HEK293 (cell line): ENCODE results near the gene CCER1.

ENCODE experiments used
- CTCF ChIA-PET: fragments of 350-600 bp; formaldehyde crosslinking; extraction: SDS; loops from one replicate; lab custom pipeline; 2021; ENCODE audit warnings: antibody characterized with exemption; lab: Yijun Ruan, JAX
- POLR2A ChIA-PET: fragments of 300-600 bp; formaldehyde crosslinking; extraction: SDS; loops from one replicate; lab custom pipeline; 2020; ENCODE audit warnings: antibody characterized with exemption, inconsistent platforms; lab: Yijun Ruan, JAX
- H3K27ac ChIP-seq: fragments of 200-500 bp; sonication (Bioruptor generic); 2 replicates; pipeline ENCODE4 v1.5.1; 2014; ENCODE audit warnings: low read depth, low read length, control low read depth, inconsistent platforms; ENCODE audit errors: extremely low read depth
- H3K36me3 ChIP-seq, 2 experiments: fragments of 200-500 bp in 1 of 2; sonication (Bioruptor generic) in 1 of 2; 1 replicate in 1 of 2; 2 replicates in 1 of 2; pipeline ENCODE4 v1.5.1; 2014 to 2017; ENCODE audit warnings: inconsistent platforms in 2 of 2, low read length in 2 of 2; ENCODE audit not compliant: control insufficient read depth in 2 of 2, insufficient read depth in 1 of 2
- H3K4me1 ChIP-seq: fragments of 200-500 bp; sonication (Bioruptor generic); 2 replicates; pipeline ENCODE4 v1.5.1; 2014; ENCODE audit warnings: mild to moderate bottlenecking, low read length, inconsistent platforms; ENCODE audit not compliant: control insufficient read depth, insufficient read depth
- H3K4me3 ChIP-seq: 2 replicates; pipeline ENCODE4 v1.5.1; 2011; ENCODE audit warnings: low read depth, mild to moderate bottlenecking, control low read depth, low read length, moderate library complexity
- H3K9me3 ChIP-seq: fragments of 200-500 bp; sonication (Bioruptor generic); 2 replicates; pipeline ENCODE4 v1.5.1; 2014; ENCODE audit warnings: low read depth, low read length, inconsistent platforms; ENCODE audit not compliant: control insufficient read depth, insufficient read depth
- BCL11B ChIP-seq: fragments of 450-650 bp; formaldehyde crosslinking; IDR thresholded peaks from 2 replicates; pipeline ENCODE4 v1.5.1; 2016; ENCODE audit warnings: low read depth, missing biosample characterization, missing genetic modification characterization
- GLIS2 ChIP-seq: fragments of 450-650 bp; formaldehyde crosslinking; IDR thresholded peaks from 2 replicates; pipeline ENCODE4 v1.5.1; 2016; ENCODE audit warnings: missing biosample characterization, missing genetic modification characterization
- ZBTB1 ChIP-seq: fragments of 450-650 bp; formaldehyde crosslinking; IDR thresholded peaks from 2 replicates; pipeline ENCODE4 v1.5.1; 2016; ENCODE audit warnings: missing biosample characterization, missing genetic modification characterization
- ZBTB17 ChIP-seq: fragments of 450-650 bp; formaldehyde crosslinking; IDR thresholded peaks from 2 replicates; pipeline ENCODE4 v1.5.1; 2016; ENCODE audit warnings: missing biosample characterization, missing genetic modification characterization
- ZBTB21 ChIP-seq: fragments of 450-650 bp; formaldehyde crosslinking; IDR thresholded peaks from 2 replicates; pipeline ENCODE4 v1.5.1; 2017; ENCODE audit warnings: missing biosample characterization, missing genetic modification characterization
- ZFP69B ChIP-seq: fragments of 450-650 bp; formaldehyde crosslinking; IDR thresholded peaks from 2 replicates; pipeline ENCODE4 v1.5.1; 2016; ENCODE audit warnings: missing biosample characterization, missing genetic modification characterization
- ZNF133 ChIP-seq: fragments of 450-650 bp; formaldehyde crosslinking; IDR thresholded peaks from 2 replicates; pipeline ENCODE4 v1.5.1; 2016; ENCODE audit warnings: missing biosample characterization, missing genetic modification characterization
- ZNF146 ChIP-seq: fragments of 450-650 bp; formaldehyde crosslinking; IDR thresholded peaks from 2 replicates; pipeline ENCODE4 v1.5.1; 2016; ENCODE audit warnings: missing biosample characterization, missing genetic modification characterization
- ZNF18 ChIP-seq: fragments of 450-650 bp; formaldehyde crosslinking; IDR thresholded peaks from 2 replicates; pipeline ENCODE4 v1.5.1; 2016; ENCODE audit warnings: missing biosample characterization, missing genetic modification characterization
- ZNF426 ChIP-seq: fragments of 450-650 bp; formaldehyde crosslinking; IDR thresholded peaks from 2 replicates; pipeline ENCODE4 v1.5.1; 2017; ENCODE audit warnings: missing biosample characterization, missing genetic modification characterization, mild to moderate bottlenecking, inconsistent platforms, moderate library complexity
- ZNF510 ChIP-seq: fragments of 450-650 bp; formaldehyde crosslinking; IDR thresholded peaks from 2 replicates; pipeline ENCODE4 v1.5.1; 2018; ENCODE audit warnings: mild to moderate bottlenecking, missing genetic modification characterization, missing biosample characterization; ENCODE audit not compliant: insufficient replicate concordance
- ZNF514 ChIP-seq: fragments of 450-650 bp; formaldehyde crosslinking; IDR thresholded peaks from 2 replicates; pipeline ENCODE4 v1.5.1; 2016; ENCODE audit warnings: missing biosample characterization, missing genetic modification characterization
- ZNF530 ChIP-seq: fragments of 450-650 bp; formaldehyde crosslinking; IDR thresholded peaks from 2 replicates; pipeline ENCODE4 v1.5.1; 2016; ENCODE audit warnings: low read depth, missing biosample characterization, missing genetic modification characterization
- ZNF624 ChIP-seq: fragments of 450-650 bp; formaldehyde crosslinking; IDR thresholded peaks from 2 replicates; pipeline ENCODE4 v1.5.1; 2017; ENCODE audit warnings: missing biosample characterization, missing genetic modification characterization
- ZNF629 ChIP-seq: fragments of 450-650 bp; formaldehyde crosslinking; IDR thresholded peaks from 2 replicates; pipeline ENCODE4 v1.5.1; 2017; ENCODE audit warnings: missing biosample characterization, missing genetic modification characterization
- ZNF707 ChIP-seq: fragments of 450-650 bp; formaldehyde crosslinking; IDR thresholded peaks from 2 replicates; pipeline ENCODE4 v1.5.1; 2016; ENCODE audit warnings: missing biosample characterization, missing genetic modification characterization
- ZNF785 ChIP-seq: fragments of 450-650 bp; formaldehyde crosslinking; IDR thresholded peaks from 2 replicates; pipeline ENCODE4 v1.5.1; 2016; ENCODE audit warnings: missing biosample characterization, missing genetic modification characterization
- ZNF843 ChIP-seq: fragments of 450-650 bp; formaldehyde crosslinking; IDR thresholded peaks from 2 replicates; pipeline ENCODE4 v1.5.1; 2016; ENCODE audit warnings: missing biosample characterization, missing genetic modification characterization
- TF ChIP-seq, protein P1 (sequence below): fragments of 450-650 bp; formaldehyde crosslinking; IDR thresholded peaks from 2 replicates; pipeline ENCODE4 v1.5.1; 2017; ENCODE audit warnings: missing biosample characterization, missing genetic modification characterization
- TF ChIP-seq, protein P2 (sequence below): fragments of 450-650 bp; formaldehyde crosslinking; IDR thresholded peaks from 2 replicates; pipeline ENCODE4 v1.5.1; 2016; ENCODE audit warnings: missing biosample characterization, missing genetic modification characterization
- TF ChIP-seq, protein P3 (sequence below): fragments of 450-650 bp; formaldehyde crosslinking; IDR thresholded peaks from 2 replicates; pipeline ENCODE4 v1.5.1; 2016; ENCODE audit warnings: missing biosample characterization, missing genetic modification characterization

Gene CCER1

DNA sequence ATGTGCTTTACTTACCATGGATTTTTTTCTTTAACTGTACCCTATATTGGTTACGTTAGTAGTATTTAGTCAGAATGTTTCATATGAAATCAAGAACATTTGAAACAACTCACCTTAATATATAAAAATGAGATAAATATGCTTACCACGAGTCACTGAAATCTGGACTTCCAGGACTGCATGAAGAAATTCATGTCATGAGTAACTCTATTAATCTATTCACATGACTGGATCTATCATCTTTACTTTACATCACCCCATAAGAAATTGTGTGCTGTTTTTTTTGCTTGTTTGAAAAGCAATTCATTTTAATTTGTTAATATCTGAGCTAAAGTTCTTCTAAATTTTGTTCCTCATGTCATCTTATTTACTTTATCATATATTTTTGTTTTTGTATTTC, 44.6 kb upstream of the CCER1 start:
- no peaks in the 10 kb centered on the region for H3K36me3 ChIP-seq
- no peak overlapping the region for H3K27ac ChIP-seq
- no peaks in the 10 kb centered on the region for H3K9me3 ChIP-seq
- peaks cover 11% of the 10 kb centered on the region; the same call in 1 of the 2 replicates for H3K4me1 ChIP-seq
- no peak for TF ChIP-seq ZBTB1
- no peak for TF ChIP-seq ZNF843
- no peak for TF ChIP-seq ZNF785 (tag by site-specific recombination)
- no peak for TF ChIP-seq ZNF426 (tag by site-specific recombination)
- TF ChIP-seq, protein P1, sequence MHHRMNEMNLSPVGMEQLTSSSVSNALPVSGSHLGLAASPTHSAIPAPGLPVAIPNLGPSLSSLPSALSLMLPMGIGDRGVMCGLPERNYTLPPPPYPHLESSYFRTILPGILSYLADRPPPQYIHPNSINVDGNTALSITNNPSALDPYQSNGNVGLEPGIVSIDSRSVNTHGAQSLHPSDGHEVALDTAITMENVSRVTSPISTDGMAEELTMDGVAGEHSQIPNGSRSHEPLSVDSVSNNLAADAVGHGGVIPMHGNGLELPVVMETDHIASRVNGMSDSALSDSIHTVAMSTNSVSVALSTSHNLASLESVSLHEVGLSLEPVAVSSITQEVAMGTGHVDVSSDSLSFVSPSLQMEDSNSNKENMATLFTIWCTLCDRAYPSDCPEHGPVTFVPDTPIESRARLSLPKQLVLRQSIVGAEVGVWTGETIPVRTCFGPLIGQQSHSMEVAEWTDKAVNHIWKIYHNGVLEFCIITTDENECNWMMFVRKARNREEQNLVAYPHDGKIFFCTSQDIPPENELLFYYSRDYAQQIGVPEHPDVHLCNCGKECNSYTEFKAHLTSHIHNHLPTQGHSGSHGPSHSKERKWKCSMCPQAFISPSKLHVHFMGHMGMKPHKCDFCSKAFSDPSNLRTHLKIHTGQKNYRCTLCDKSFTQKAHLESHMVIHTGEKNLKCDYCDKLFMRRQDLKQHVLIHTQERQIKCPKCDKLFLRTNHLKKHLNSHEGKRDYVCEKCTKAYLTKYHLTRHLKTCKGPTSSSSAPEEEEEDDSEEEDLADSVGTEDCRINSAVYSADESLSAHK = no peak
- no peak for TF ChIP-seq ZFP69B (tag by site-specific recombination)
- TF ChIP-seq ZNF133 (tag by site-specific recombination) = no peak
- TF ChIP-seq ZNF510 = no peak
- no peak for TF ChIP-seq ZBTB17 (tag by site-specific recombination)
- no peak for TF ChIP-seq ZNF629 (tag by site-specific recombination)
- TF ChIP-seq, protein P2, sequence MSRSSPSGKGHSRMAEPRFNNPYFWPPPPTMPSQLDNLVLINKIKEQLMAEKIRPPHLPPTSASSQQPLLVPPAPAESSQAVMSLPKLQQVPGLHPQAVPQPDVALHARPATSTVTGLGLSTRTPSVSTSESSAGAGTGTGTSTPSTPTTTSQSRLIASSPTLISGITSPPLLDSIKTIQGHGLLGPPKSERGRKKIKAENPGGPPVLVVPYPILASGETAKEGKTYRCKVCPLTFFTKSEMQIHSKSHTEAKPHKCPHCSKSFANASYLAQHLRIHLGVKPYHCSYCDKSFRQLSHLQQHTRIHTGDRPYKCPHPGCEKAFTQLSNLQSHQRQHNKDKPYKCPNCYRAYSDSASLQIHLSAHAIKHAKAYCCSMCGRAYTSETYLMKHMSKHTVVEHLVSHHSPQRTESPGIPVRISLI (tag by site-specific recombination) = no peak
- TF ChIP-seq ZNF514 (tag by site-specific recombination) = no peak
- TF ChIP-seq ZBTB21 (tag by site-specific recombination) = no peak
- TF ChIP-seq, protein P3, sequence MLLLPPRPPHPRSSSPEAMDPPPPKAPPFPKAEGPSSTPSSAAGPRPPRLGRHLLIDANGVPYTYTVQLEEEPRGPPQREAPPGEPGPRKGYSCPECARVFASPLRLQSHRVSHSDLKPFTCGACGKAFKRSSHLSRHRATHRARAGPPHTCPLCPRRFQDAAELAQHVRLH (tag by site-specific recombination) = no peak
- no peak for TF ChIP-seq ZNF530 (tag by site-specific recombination)
- ChIA-PET CTCF (no interaction called here), POLR2A (no interaction called here)
- no peak overlapping the region for H3K4me3 ChIP-seq

DNA sequence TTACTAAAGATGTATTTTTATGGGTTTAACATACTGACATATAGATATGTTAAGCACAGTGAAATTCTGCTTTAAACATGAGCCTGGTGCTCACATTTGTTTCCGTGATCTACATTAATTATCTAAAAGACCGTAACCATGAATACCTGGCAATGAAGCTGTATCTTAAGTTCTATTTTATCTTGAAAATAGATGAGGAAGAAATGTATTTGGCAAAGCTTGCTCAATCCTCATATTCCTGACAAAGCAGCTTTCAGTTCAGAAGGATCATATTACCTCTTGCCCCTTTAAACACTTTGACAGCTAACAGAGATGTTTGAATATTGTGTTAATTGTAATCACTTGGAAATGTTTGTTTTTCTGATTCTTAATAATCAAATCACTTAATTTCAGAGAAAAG, 40.0 kb upstream of the CCER1 start:
- Histone ChIP-seq H3K4me1 (peaks cover 4% of the 10 kb centered on the region; the same call in 1 of the 2 replicates), H3K9me3 (no peaks in the 10 kb centered on the region), H3K36me3 (no peaks in the 10 kb centered on the region), H3K4me3 (no peak overlapping the region), H3K27ac (no peak overlapping the region)
- TF ChIP-seq ZNF707 (tag by site-specific recombination) (no peak), ZNF624 (tag by site-specific recombination) (no peak), ZNF18 (tag by site-specific recombination) (no peak), BCL11B (tag by site-specific recombination) (no peak), ZNF146 (tag by site-specific recombination) (no peak), GLIS2 (tag by site-specific recombination) (no peak)
- TF ChIP-seq, protein P2 (tag by site-specific recombination) = no peak
- CTCF ChIA-PET = interaction anchor here (1.5 to 2.2 kb wide), 2 partner anchors 113 to 360 kb away, joined by 5 to 7 read pairs; no protein-coding TSS in a partner anchor
- POLR2A ChIA-PET = interaction anchor here (0.6 kb wide), 1 partner anchor 1151 kb away, joined by 3 read pairs; the partner anchor contains the start of gene BTG1
